NCI-H526 (cell line): ENCODE results near the gene GRAMD1B.
A peak's percentile ranks its signal among the peaks of the same experiment; 100 is the strongest.

Source experiments
- DNase-seq, 2 experiments: peaks; one replicate each; lab custom pipeline; 2025; lab: John Stamatoyannopoulos, UW

The GRAMD1B gene

GRCh38 chr11:123475469-123475868, 45.4 kb downstream of the GRAMD1B start:
- DNase-seq = peak; percentile 46 to 84

GRCh38 chr11:123477205-123477907, 47.3 kb downstream of the GRAMD1B start:
- DNase-seq = no peak

- DNase-seq = peak; percentile 97 to 98
Observed at GRCh38 chr11:123478352-123478987, 48.4 kb downstream of the GRAMD1B start.

GRCh38 chr11:123479048-123479837, 49.2 kb downstream of the GRAMD1B start:
- peak; percentile 79 to 88 for DNase-seq

- DNase-seq = no peak
Observed at GRCh38 chr11:123480290-123480815, 50.3 kb downstream of the GRAMD1B start.

GRCh38 chr11:123480882-123481281, 50.8 kb downstream of the GRAMD1B start:
- DNase-seq = no peak

GRCh38 chr11:123481640-123482039, 51.6 kb downstream of the GRAMD1B start:
- no peak for DNase-seq

- no peak for DNase-seq
Observed at GRCh38 chr11:123482218-123482617, 52.1 kb downstream of the GRAMD1B start.

GRCh38 chr11:123483058-123483457, 53.0 kb downstream of the GRAMD1B start:
- peak in 1 of 2 experiments; percentile 26 for DNase-seq

- DNase-seq = no peak
Observed at GRCh38 chr11:123483466-123483865, 53.4 kb downstream of the GRAMD1B start.

- DNase-seq = no peak
Observed at GRCh38 chr11:123484448-123484847, 54.4 kb downstream of the GRAMD1B start.

GRCh38 chr11:123487157-123487744, 57.2 kb downstream of the GRAMD1B start:
- DNase-seq = no peak

- no peak for DNase-seq
Observed at GRCh38 chr11:123490527-123490926, 60.5 kb downstream of the GRAMD1B start.

GRCh38 chr11:123491241-123491640, 61.2 kb downstream of the GRAMD1B start:
- DNase-seq = no peak

GRCh38 chr11:123493349-123494063, 63.4 kb downstream of the GRAMD1B start:
- no peak for DNase-seq

GRCh38 chr11:123494195-123495050, 64.4 kb downstream of the GRAMD1B start:
- no peak for DNase-seq

- DNase-seq = no peak
Observed at GRCh38 chr11:123504401-123504800, 74.3 kb downstream of the GRAMD1B start.

- DNase-seq = peak; percentile 25 to 73
Observed at GRCh38 chr11:123505546-123506299, 75.7 kb downstream of the GRAMD1B start.

GRCh38 chr11:123507043-123507442, 77.0 kb downstream of the GRAMD1B start:
- no peak for DNase-seq
